ENCODE results near the gene HNRNPA3.

Gene HNRNPA3

DNA sequence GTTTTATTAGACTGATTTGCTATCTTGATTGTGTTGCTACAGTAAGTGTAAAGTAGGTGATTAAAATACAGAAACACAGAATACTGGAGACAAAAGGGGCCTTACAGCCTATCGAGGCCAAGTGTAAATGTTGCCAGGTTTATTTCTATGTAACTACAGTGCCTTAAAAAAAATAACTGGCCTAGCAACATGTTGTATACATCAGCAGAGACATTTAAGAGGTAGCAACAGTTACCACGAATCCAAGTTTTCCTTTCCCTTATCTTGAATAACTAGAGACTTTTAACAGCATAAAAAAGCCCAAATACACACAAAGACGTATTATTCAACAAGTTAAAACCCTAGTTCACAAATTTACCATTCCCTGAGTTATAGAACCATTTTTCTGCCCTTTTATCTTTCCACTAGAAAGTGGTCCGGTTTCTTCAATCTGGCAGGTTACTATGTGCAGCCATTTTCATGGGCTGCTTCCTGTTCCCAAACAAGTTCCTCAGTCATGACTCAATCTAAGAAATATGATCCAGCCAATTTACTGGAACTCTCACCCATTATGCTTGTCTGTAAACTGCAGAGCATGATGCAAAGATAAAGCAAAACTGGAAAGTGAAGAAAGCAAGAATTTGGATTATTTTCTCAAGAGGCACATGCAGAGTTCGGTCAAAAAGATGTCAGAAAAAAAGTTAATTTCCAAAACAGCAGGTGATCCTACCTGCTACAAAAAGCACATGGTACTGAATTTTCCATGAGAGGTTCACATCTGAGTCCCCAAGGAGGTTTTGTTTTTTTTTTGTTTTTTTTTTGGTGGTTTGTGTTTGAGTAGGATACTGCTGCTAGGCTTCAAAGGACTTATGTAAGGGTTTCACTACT is 29.8 kb downstream of the HNRNPA3 start:
- H3K27ac Mint-ChIP-seq: peak overlapping the region; percentile 91 to 94 (median 93)
- H3K4me3 Mint-ChIP-seq: peak overlapping the region; percentile 3 to 62 (median 37)
- peaks cover 15% of the 10 kb centered on the region for H3K36me3 Mint-ChIP-seq (ENCODE audit: low read depth)

DNA sequence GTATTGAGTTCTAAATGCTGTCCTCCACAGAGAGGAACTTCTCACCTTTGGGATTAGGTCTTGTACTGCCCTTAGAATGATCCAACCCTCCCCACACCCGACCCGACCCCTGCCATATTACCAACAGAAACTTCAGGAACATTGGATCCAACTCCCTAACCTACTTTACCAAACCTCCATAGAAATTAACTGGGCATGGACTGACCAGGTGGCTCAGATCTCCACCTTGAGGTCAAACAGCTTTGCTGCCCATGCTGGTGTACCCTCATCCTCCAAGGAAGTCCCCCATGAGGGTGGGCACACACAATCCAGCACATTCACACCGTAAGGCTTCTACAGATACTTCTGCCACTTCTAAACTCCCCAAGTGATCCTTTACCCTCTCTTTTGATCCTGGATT is 30.5 kb downstream of the HNRNPA3 start:
- Mint-ChIP-seq H3K27me3 (ENCODE audit: low read depth) (no peaks in the 10 kb centered on the region), H3K9me3 (no peaks in the 10 kb centered on the region), H3K4me3 (peak overlapping the region in 2 of 3 experiments; percentile 29 to 34), H3K4me1 (peaks cover 62% of the 10 kb centered on the region), H3K36me3 (ENCODE audit: low read depth) (peaks cover 15% of the 10 kb centered on the region), H3K27ac (peak overlapping the region; percentile 91 to 94 (median 93))
- TF ChIP-seq, protein P1, sequence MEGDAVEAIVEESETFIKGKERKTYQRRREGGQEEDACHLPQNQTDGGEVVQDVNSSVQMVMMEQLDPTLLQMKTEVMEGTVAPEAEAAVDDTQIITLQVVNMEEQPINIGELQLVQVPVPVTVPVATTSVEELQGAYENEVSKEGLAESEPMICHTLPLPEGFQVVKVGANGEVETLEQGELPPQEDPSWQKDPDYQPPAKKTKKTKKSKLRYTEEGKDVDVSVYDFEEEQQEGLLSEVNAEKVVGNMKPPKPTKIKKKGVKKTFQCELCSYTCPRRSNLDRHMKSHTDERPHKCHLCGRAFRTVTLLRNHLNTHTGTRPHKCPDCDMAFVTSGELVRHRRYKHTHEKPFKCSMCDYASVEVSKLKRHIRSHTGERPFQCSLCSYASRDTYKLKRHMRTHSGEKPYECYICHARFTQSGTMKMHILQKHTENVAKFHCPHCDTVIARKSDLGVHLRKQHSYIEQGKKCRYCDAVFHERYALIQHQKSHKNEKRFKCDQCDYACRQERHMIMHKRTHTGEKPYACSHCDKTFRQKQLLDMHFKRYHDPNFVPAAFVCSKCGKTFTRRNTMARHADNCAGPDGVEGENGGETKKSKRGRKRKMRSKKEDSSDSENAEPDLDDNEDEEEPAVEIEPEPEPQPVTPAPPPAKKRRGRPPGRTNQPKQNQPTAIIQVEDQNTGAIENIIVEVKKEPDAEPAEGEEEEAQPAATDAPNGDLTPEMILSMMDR (IDR thresholded peaks at IDR 0.05; ENCODE audit: unreplicated experiment in 3 of 3): no peak

More for the DNA sequence above, 29.8 kb downstream of the HNRNPA3 start:
- TF ChIP-seq, protein P1 (IDR thresholded peaks at IDR 0.05; ENCODE audit: unreplicated experiment in 3 of 3): no peak
- no peaks in the 10 kb centered on the region for H3K9me3 Mint-ChIP-seq
- H3K27me3 Mint-ChIP-seq (ENCODE audit: low read depth): no peaks in the 10 kb centered on the region
- peaks cover 63% of the 10 kb centered on the region for H3K4me1 Mint-ChIP-seq

DNA sequence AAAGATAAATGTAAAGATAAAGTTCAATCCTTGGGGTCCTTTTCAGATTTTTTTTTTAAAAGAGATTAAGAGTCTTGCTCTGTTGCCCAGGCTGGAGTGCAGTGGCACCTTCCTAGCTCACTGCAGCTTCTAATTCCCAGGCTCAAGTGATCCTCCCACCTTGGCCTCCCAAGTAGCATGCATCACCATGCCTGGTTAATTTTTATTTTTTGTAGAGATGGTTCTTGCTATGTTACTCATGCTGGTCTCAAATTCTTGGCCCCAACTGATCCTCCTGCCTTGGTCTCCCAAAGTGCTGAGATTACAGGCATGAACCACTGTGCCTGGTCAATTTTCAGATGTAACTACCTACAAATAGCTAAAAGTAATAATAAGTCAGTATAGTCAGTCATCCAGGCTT is 30.9 kb downstream of the HNRNPA3 start:
- Mint-ChIP-seq H3K27ac (peak overlapping the region; percentile 91 to 94 (median 93)), H3K36me3 (ENCODE audit: low read depth) (peaks cover 15% of the 10 kb centered on the region), H3K27me3 (ENCODE audit: low read depth) (no peaks in the 10 kb centered on the region), H3K4me3 (no peak overlapping the region), H3K4me1 (peaks cover 58% of the 10 kb centered on the region), H3K9me3 (no peaks in the 10 kb centered on the region)
- TF ChIP-seq, protein P1 (IDR thresholded peaks at IDR 0.05; ENCODE audit: unreplicated experiment in 3 of 3): no peak

DNA sequence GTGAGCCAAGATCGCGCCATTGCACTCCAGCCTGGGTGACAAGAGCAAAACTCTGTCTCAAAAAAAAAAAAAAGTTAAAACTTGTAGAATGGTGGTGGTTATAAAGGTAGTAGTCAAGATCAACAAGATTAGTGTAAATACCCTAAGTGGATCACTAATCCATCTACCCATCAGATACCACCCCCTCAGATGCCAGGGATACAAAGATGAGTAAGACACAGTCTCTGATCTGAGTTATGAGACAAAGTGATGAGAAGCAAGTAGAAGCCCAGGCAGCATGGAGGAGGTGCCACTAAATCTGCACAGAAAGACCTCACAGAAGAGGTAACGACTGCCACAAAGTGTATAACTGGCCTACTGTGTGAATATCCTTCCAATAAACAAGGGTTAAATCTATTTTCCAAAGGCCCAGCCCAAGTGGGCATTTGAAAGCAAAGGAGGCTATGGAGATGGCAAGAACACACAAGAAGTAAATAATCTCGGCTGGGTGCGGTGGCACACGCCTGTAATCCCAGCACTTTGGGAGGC is 31.7 kb downstream of the HNRNPA3 start:
- TF ChIP-seq, protein P1 (IDR thresholded peaks at IDR 0.05; ENCODE audit: unreplicated experiment in 3 of 3): no peak
- H3K4me3 Mint-ChIP-seq: no peak overlapping the region
- peaks cover 18% of the 10 kb centered on the region for H3K36me3 Mint-ChIP-seq (ENCODE audit: low read depth)
- peak overlapping the region in 1 of 3 experiments; percentile 62 for H3K27ac Mint-ChIP-seq
- peaks cover 51% of the 10 kb centered on the region for H3K4me1 Mint-ChIP-seq
- no peaks in the 10 kb centered on the region for H3K9me3 Mint-ChIP-seq
- no peaks in the 10 kb centered on the region for H3K27me3 Mint-ChIP-seq (ENCODE audit: low read depth)

DNA sequence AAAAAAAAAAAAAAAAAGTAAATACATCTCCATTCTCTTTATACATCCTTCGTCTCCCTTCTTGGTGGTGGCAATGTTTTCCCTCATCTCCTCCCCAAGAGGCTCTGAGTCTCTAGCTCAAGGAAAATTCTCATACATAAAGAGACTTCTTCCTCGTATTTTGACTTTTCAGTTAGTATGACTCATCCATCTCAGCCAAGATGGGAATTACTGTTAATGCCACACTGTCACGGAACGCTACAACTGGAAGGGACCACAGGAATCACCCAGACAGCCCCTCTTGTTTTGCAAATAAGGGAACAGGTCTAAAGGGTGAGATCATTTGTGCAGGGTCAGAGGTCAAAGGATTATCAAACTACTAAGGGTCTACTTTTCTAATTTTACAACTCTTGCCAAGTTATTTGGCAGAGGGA is 32.4 kb downstream of the HNRNPA3 start:
- Mint-ChIP-seq H3K4me1 (peaks cover 48% of the 10 kb centered on the region), H3K36me3 (ENCODE audit: low read depth) (peaks cover 19% of the 10 kb centered on the region), H3K27ac (peak overlapping the region; percentile 46 to 62 (median 56)), H3K27me3 (ENCODE audit: low read depth) (no peaks in the 10 kb centered on the region), H3K4me3 (no peak overlapping the region), H3K9me3 (no peaks in the 10 kb centered on the region)
- TF ChIP-seq, protein P1 (IDR thresholded peaks at IDR 0.05; ENCODE audit: unreplicated experiment in 3 of 3): no peak
